GM18867 (cell line): ENCODE measurements around the gene TMEM181.
"Not testable (repeated sequence)": the region's sequence is repeated elsewhere in the genome, so short reads cannot be mapped to it uniquely, and the experiment has no call there.

Source experiments
- ATAC-seq: cut with Tn5 transposase; IDR thresholded peaks from one replicate; pipeline ENCODE4 v1.9.1; 2021; ENCODE audit warnings: mild to moderate bottlenecking, moderate library complexity; ENCODE audit not compliant: unreplicated experiment

The TMEM181 gene

GRCh38 chr6:158559895-158560835 lies at the start of gene TMEM181:
Gene TMEM181 (plus strand): TSS chr6:158560091. CDS start chr6:158560225, 134 bp downstream.
- ATAC-seq: peak; percentile 89

GRCh38 chr6:158512809-158513208 lies 47.1 kb upstream of the TMEM181 start:
- ATAC-seq: no peak

GRCh38 chr6:158514176-158514575 lies 45.7 kb upstream of the TMEM181 start:
- ATAC-seq: no peak

GRCh38 chr6:158514991-158515390 lies 44.9 kb upstream of the TMEM181 start:
- no peak for ATAC-seq

GRCh38 chr6:158516098-158516497 lies 43.8 kb upstream of the TMEM181 start:
- no peak for ATAC-seq

GRCh38 chr6:158517038-158517437 lies 42.9 kb upstream of the TMEM181 start:
- no peak for ATAC-seq

- peak; percentile 79 for ATAC-seq
Measured at GRCh38 chr6:158517581-158517980, 42.3 kb upstream of the TMEM181 start.

- peak; percentile 72 for ATAC-seq
Measured at GRCh38 chr6:158518191-158519127, 41.4 kb upstream of the TMEM181 start.

- no peak for ATAC-seq
Measured at GRCh38 chr6:158519300-158519699, 40.6 kb upstream of the TMEM181 start.

- ATAC-seq: no peak
Measured at GRCh38 chr6:158519761-158520160, 40.1 kb upstream of the TMEM181 start.

GRCh38 chr6:158520975-158521374 lies 38.9 kb upstream of the TMEM181 start:
- ATAC-seq: not testable (repeated sequence)

GRCh38 chr6:158521759-158522158 lies 38.1 kb upstream of the TMEM181 start:
- ATAC-seq: no peak

- no peak for ATAC-seq
Measured at GRCh38 chr6:158522616-158523015, 37.3 kb upstream of the TMEM181 start.

- no peak for ATAC-seq
Measured at GRCh38 chr6:158524311-158524710, 35.6 kb upstream of the TMEM181 start.

- not testable (repeated sequence) for ATAC-seq
Measured at GRCh38 chr6:158527858-158528257, 32.0 kb upstream of the TMEM181 start.

- no peak for ATAC-seq
Measured at GRCh38 chr6:158528826-158529225, 31.1 kb upstream of the TMEM181 start.

- ATAC-seq: no peak
Measured at GRCh38 chr6:158529629-158530028, 30.3 kb upstream of the TMEM181 start.

GRCh38 chr6:158531566-158531965 lies 28.3 kb upstream of the TMEM181 start:
- ATAC-seq: no peak

- ATAC-seq: no peak
Measured at GRCh38 chr6:158531970-158532369, 27.9 kb upstream of the TMEM181 start.

GRCh38 chr6:158536084-158536890 lies 23.6 kb upstream of the TMEM181 start:
- no peak for ATAC-seq
